Measurements from ENCODE around the gene PIEZO2. TPM values are rescaled to one million over a fixed set of nuclear protein-coding genes. Genes with fewer than 3 reads are reported as not detected.

Gene PIEZO2
- total RNA-seq, 1 donor from 2014 or later, result 50.1 TPM

DNA sequence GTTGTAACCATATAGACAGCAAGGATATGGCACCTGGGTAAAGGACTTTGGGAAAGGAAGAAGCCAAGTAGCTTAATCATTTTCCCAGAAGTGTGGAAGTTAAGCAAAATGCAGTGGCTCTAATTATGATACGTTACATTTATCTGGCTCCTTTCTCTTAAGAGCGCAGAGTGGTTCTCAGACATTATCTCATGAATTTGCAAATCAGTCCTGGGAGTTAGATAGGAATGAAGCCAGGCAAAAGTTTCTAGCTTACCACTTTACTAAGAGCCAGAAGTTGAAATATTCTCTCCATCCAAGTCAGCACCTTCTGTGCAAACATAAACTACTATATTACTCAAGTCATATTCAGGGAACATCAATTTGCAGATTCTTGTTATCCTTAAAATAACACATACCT is 10.9 kb upstream of the PIEZO2 start:
- no peak for DNase-seq
- Mint-ChIP-seq H3K4me1 (ENCODE audit: low read depth, unreplicated experiment) (no peaks in the 10 kb centered on the region), H3K27me3 (ENCODE audit: unreplicated experiment) (peaks cover 1% of the 10 kb centered on the region), H3K4me3 (ENCODE audit: unreplicated experiment) (no peak overlapping the region), H3K36me3 (ENCODE audit: unreplicated experiment) (peaks cover 4% of the 10 kb centered on the region), H3K27ac (ENCODE audit: unreplicated experiment) (no peak overlapping the region), H3K9me3 (ENCODE audit: unreplicated experiment) (no peaks in the 10 kb centered on the region)
- TF ChIP-seq, protein P1, sequence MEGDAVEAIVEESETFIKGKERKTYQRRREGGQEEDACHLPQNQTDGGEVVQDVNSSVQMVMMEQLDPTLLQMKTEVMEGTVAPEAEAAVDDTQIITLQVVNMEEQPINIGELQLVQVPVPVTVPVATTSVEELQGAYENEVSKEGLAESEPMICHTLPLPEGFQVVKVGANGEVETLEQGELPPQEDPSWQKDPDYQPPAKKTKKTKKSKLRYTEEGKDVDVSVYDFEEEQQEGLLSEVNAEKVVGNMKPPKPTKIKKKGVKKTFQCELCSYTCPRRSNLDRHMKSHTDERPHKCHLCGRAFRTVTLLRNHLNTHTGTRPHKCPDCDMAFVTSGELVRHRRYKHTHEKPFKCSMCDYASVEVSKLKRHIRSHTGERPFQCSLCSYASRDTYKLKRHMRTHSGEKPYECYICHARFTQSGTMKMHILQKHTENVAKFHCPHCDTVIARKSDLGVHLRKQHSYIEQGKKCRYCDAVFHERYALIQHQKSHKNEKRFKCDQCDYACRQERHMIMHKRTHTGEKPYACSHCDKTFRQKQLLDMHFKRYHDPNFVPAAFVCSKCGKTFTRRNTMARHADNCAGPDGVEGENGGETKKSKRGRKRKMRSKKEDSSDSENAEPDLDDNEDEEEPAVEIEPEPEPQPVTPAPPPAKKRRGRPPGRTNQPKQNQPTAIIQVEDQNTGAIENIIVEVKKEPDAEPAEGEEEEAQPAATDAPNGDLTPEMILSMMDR (IDR thresholded peaks at IDR 0.05; ENCODE audit: partially characterized antibody, unreplicated experiment), result no peak

DNA sequence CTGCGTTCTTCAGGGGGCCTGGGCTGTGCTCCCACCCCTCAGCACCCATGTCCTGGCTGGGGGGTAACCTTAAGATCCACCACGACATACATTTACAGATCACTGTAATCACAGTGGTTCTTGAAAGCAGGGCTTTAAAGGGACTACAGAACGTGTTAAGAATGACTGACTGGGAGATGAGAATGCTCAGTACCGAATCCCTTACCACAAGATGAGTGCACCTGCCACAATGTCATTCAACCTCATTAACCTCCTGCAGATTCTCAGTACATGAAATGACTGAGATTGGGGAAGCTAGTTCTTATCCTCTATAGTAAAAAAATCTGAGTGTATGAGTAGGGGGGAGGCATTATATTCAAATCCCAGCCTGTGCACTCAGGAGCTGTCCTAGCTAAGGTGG is 10.5 kb upstream of the PIEZO2 start:
- no peak for DNase-seq
- no peaks in the 10 kb centered on the region for H3K9me3 Mint-ChIP-seq (ENCODE audit: unreplicated experiment)
- H3K4me3 Mint-ChIP-seq (ENCODE audit: unreplicated experiment), result no peak overlapping the region
- H3K27ac Mint-ChIP-seq (ENCODE audit: unreplicated experiment), result no peak overlapping the region
- H3K36me3 Mint-ChIP-seq (ENCODE audit: unreplicated experiment), result peaks cover 4% of the 10 kb centered on the region
- TF ChIP-seq, protein P1 (IDR thresholded peaks at IDR 0.05; ENCODE audit: partially characterized antibody, unreplicated experiment), result no peak
- no peaks in the 10 kb centered on the region for H3K4me1 Mint-ChIP-seq (ENCODE audit: low read depth, unreplicated experiment)
- H3K27me3 Mint-ChIP-seq (ENCODE audit: unreplicated experiment), result peaks cover 1% of the 10 kb centered on the region

DNA sequence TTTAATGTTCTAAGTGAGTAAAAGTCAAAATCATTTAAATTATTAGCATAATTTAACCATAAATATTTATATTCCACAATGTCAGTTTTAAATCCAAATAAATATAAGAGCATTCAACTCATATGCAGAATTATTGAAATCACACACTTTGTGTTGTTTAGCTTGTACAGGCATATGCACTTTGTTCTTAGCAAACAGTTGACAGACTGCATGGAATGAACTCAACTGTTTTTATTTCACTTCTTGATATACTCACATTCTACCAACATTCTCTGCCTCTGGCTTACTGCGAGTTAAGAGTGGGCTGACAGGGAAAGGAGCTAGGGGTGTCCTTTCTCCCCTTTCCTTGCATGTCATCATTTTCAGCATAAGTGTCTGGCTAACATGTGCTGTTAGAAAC is 7.6 kb upstream of the PIEZO2 start:
- TF ChIP-seq, protein P1 (IDR thresholded peaks at IDR 0.05; ENCODE audit: partially characterized antibody, unreplicated experiment), result no peak
- Mint-ChIP-seq H3K27me3 (ENCODE audit: unreplicated experiment) (peaks cover 1% of the 10 kb centered on the region), H3K4me3 (ENCODE audit: unreplicated experiment) (no peak overlapping the region), H3K36me3 (ENCODE audit: unreplicated experiment) (no peaks in the 10 kb centered on the region), H3K9me3 (ENCODE audit: unreplicated experiment) (no peaks in the 10 kb centered on the region), H3K4me1 (ENCODE audit: low read depth, unreplicated experiment) (no peaks in the 10 kb centered on the region), H3K27ac (ENCODE audit: unreplicated experiment) (no peak overlapping the region)
- no peak for DNase-seq

- Mint-ChIP-seq H3K4me3 (ENCODE audit: unreplicated experiment) (no peak overlapping the region), H3K36me3 (ENCODE audit: unreplicated experiment) (no peaks in the 10 kb centered on the region), H3K9me3 (ENCODE audit: unreplicated experiment) (no peaks in the 10 kb centered on the region), H3K4me1 (ENCODE audit: low read depth, unreplicated experiment) (no peaks in the 10 kb centered on the region), H3K27me3 (ENCODE audit: unreplicated experiment) (peaks cover 5% of the 10 kb centered on the region), H3K27ac (ENCODE audit: unreplicated experiment) (no peak overlapping the region)
- no peak for DNase-seq
- TF ChIP-seq, protein P1 (IDR thresholded peaks at IDR 0.05; ENCODE audit: partially characterized antibody, unreplicated experiment), result no peak
Observed at GRCh38 chr18:11155034-11155759, 5.8 kb upstream of the PIEZO2 start.

DNA sequence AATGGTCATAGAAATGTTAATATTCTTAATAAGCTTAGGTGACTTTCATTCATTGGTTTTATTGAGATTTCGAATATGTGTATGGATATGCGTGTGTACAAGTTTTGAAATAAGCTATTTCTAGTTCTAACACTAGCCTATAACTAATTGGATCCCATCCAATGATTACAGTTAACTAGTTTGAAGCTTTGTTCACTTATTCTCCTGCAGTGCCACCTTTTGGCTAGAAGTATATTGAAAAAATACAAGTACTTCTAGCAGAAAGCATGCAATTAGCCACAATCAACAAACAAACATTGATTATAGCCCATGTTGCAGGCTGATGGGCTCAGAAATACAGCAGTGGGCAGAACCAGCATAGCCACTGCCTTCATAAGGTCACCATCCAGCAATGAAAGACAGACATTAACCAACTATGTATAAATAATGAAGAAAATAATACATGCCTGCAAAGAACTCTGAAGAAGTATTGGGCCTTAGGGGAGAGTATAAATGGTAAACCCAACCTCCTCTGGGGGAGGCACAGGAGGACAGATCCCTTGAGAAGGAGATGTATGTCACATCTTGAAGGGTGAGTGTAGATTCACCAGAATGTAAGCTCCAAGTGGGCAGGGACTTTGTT is 5.1 kb upstream of the PIEZO2 start:
- Mint-ChIP-seq H3K36me3 (ENCODE audit: unreplicated experiment) (no peaks in the 10 kb centered on the region), H3K27me3 (ENCODE audit: unreplicated experiment) (peaks cover 9% of the 10 kb centered on the region), H3K4me1 (ENCODE audit: low read depth, unreplicated experiment) (no peaks in the 10 kb centered on the region), H3K9me3 (ENCODE audit: unreplicated experiment) (peaks cover 3% of the 10 kb centered on the region), H3K27ac (ENCODE audit: unreplicated experiment) (no peak overlapping the region), H3K4me3 (ENCODE audit: unreplicated experiment) (no peak overlapping the region)
- TF ChIP-seq, protein P1 (IDR thresholded peaks at IDR 0.05; ENCODE audit: partially characterized antibody, unreplicated experiment), result peak; percentile 44
- DNase-seq, result no peak

All from glutamatergic neuron (in vitro differentiated cells).